HUES48 (cell line): Measurements from ENCODE around the gene SRBD1.

ENCODE experiments used
- H3K27ac ChIP-seq: one replicate; pipeline ENCODE4 v1.7.0; 2013; ENCODE audit warnings: low read depth, low read length, inconsistent platforms
- H3K27me3 ChIP-seq: 2 replicates; pipeline ENCODE4 v1.6.1; 2013; ENCODE audit warnings: mild to moderate bottlenecking, low read length; ENCODE audit not compliant: control insufficient read depth, insufficient read depth
- H3K36me3 ChIP-seq: 2 replicates; pipeline ENCODE4 v1.6.1; 2013; ENCODE audit warnings: low read length; ENCODE audit not compliant: control insufficient read depth, insufficient read depth
- H3K4me1 ChIP-seq: 2 replicates; pipeline ENCODE4 v1.6.1; 2013; ENCODE audit warnings: mild to moderate bottlenecking, low read length; ENCODE audit not compliant: control insufficient read depth, insufficient read depth
- H3K4me3 ChIP-seq: 2 replicates; pipeline ENCODE4 v1.5.1; 2013; ENCODE audit warnings: mild to moderate bottlenecking, low read depth, low read length
- H3K9ac ChIP-seq: 2 replicates; pipeline ENCODE4 v1.6.1; 2013; ENCODE audit warnings: mild to moderate bottlenecking, low read depth, low read length, moderate library complexity
- H3K9me3 ChIP-seq: 2 replicates; pipeline ENCODE4 v1.6.1; 2013; ENCODE audit warnings: low read length; ENCODE audit not compliant: control insufficient read depth, insufficient read depth

The SRBD1 gene

GRCh38 chr2:45415534-45416123, 195.4 kb downstream of the SRBD1 start:
- H3K9ac ChIP-seq: no peak overlapping the region
- H3K4me1 ChIP-seq: peaks cover 29% of the 10 kb centered on the region
- H3K36me3 ChIP-seq: peaks cover 19% of the 10 kb centered on the region
- H3K9me3 ChIP-seq: no peaks in the 10 kb centered on the region
- no peak overlapping the region for H3K27ac ChIP-seq
- no peaks in the 10 kb centered on the region for H3K27me3 ChIP-seq
- H3K4me3 ChIP-seq: no peak overlapping the region

- H3K4me1 ChIP-seq: peaks cover 27% of the 10 kb centered on the region
- no peaks in the 10 kb centered on the region for H3K27me3 ChIP-seq
- H3K36me3 ChIP-seq: peaks cover 10% of the 10 kb centered on the region
- no peak overlapping the region for H3K4me3 ChIP-seq
- H3K9ac ChIP-seq: peak overlapping the region; percentile 23
- H3K9me3 ChIP-seq: no peaks in the 10 kb centered on the region
- H3K27ac ChIP-seq: peak overlapping the region; percentile 90
Measured at GRCh38 chr2:45412754-45413379, 198.2 kb downstream of the SRBD1 start.

- Histone ChIP-seq H3K4me1 (peaks cover 33% of the 10 kb centered on the region), H3K36me3 (no peaks in the 10 kb centered on the region; the same call in 1 of the 2 replicates), H3K9me3 (no peaks in the 10 kb centered on the region), H3K27ac (no peak overlapping the region), H3K27me3 (no peaks in the 10 kb centered on the region), H3K9ac (no peak overlapping the region), H3K4me3 (no peak overlapping the region)
Measured at GRCh38 chr2:45409677-45410076, 201.4 kb downstream of the SRBD1 start.

GRCh38 chr2:45406621-45407020, 204.4 kb downstream of the SRBD1 start:
- peaks cover 17% of the 10 kb centered on the region for H3K4me1 ChIP-seq
- H3K4me3 ChIP-seq: no peak overlapping the region
- H3K9ac ChIP-seq: no peak overlapping the region
- no peaks in the 10 kb centered on the region for H3K27me3 ChIP-seq
- no peak overlapping the region for H3K27ac ChIP-seq
- no peaks in the 10 kb centered on the region for H3K9me3 ChIP-seq
- no peaks in the 10 kb centered on the region; the same call in 1 of the 2 replicates for H3K36me3 ChIP-seq

- no peak overlapping the region for H3K27ac ChIP-seq
- no peaks in the 10 kb centered on the region for H3K27me3 ChIP-seq
- no peak overlapping the region for H3K4me3 ChIP-seq
- H3K9ac ChIP-seq: no peak overlapping the region
- H3K4me1 ChIP-seq: peaks cover 18% of the 10 kb centered on the region
- no peaks in the 10 kb centered on the region for H3K36me3 ChIP-seq
- no peaks in the 10 kb centered on the region for H3K9me3 ChIP-seq
Measured at GRCh38 chr2:45404807-45405297, 206.2 kb downstream of the SRBD1 start.

- Histone ChIP-seq H3K9ac (no peak overlapping the region), H3K4me3 (no peak overlapping the region), H3K27me3 (no peaks in the 10 kb centered on the region), H3K27ac (no peak overlapping the region), H3K9me3 (no peaks in the 10 kb centered on the region), H3K4me1 (peaks cover 26% of the 10 kb centered on the region), H3K36me3 (no peaks in the 10 kb centered on the region)
Measured at GRCh38 chr2:45403036-45403435, 208.0 kb downstream of the SRBD1 start.

GRCh38 chr2:45401431-45401922, 209.6 kb downstream of the SRBD1 start:
- no peaks in the 10 kb centered on the region for H3K27me3 ChIP-seq
- no peaks in the 10 kb centered on the region for H3K36me3 ChIP-seq
- peaks cover 27% of the 10 kb centered on the region for H3K4me1 ChIP-seq
- H3K27ac ChIP-seq: no peak overlapping the region
- no peak overlapping the region for H3K9ac ChIP-seq
- no peak overlapping the region for H3K4me3 ChIP-seq
- H3K9me3 ChIP-seq: no peaks in the 10 kb centered on the region

- no peaks in the 10 kb centered on the region for H3K36me3 ChIP-seq
Measured at GRCh38 chr2:45399040-45399784, 211.9 kb downstream of the SRBD1 start.

GRCh38 chr2:45397292-45397691, 213.8 kb downstream of the SRBD1 start:
- peaks cover 37% of the 10 kb centered on the region for H3K4me1 ChIP-seq
- H3K9ac ChIP-seq: no peak overlapping the region
- no peak overlapping the region for H3K4me3 ChIP-seq
- H3K27me3 ChIP-seq: no peaks in the 10 kb centered on the region
- no peaks in the 10 kb centered on the region for H3K36me3 ChIP-seq
- H3K9me3 ChIP-seq: no peaks in the 10 kb centered on the region
- no peak overlapping the region for H3K27ac ChIP-seq

More at GRCh38 chr2:45399040-45399784, 211.9 kb downstream of the SRBD1 start:
- Histone ChIP-seq H3K4me1 (peaks cover 33% of the 10 kb centered on the region), H3K27ac (no peak overlapping the region), H3K9ac (no peak overlapping the region), H3K27me3 (no peaks in the 10 kb centered on the region), H3K4me3 (no peak overlapping the region), H3K9me3 (no peaks in the 10 kb centered on the region)

GRCh38 chr2:45396671-45397070, 214.4 kb downstream of the SRBD1 start:
- Histone ChIP-seq H3K4me3 (no peak overlapping the region), H3K9ac (no peak overlapping the region), H3K9me3 (no peaks in the 10 kb centered on the region), H3K27ac (no peak overlapping the region), H3K27me3 (no peaks in the 10 kb centered on the region), H3K36me3 (no peaks in the 10 kb centered on the region), H3K4me1 (peaks cover 37% of the 10 kb centered on the region)

GRCh38 chr2:45394842-45395241, 216.2 kb downstream of the SRBD1 start:
- Histone ChIP-seq H3K4me1 (peaks cover 53% of the 10 kb centered on the region), H3K27me3 (no peaks in the 10 kb centered on the region), H3K36me3 (no peaks in the 10 kb centered on the region), H3K4me3 (no peak overlapping the region), H3K27ac (no peak overlapping the region), H3K9me3 (no peaks in the 10 kb centered on the region), H3K9ac (no peak overlapping the region)
